GM12801 (cell line): ENCODE data around the gene DAPK2.

ENCODE experiments used
- CTCF ChIP-seq: IDR thresholded peaks from one replicate; pipeline ENCODE4 v1.5.1; 2011; ENCODE audit warnings: control low read depth; ENCODE audit not compliant: insufficient read length; ENCODE audit errors: extremely low read depth

Gene DAPK2

GRCh38 chr15:63998489-63998888 is 47.8 kb downstream of the DAPK2 start:
- TF ChIP-seq CTCF, result no peak

GRCh38 chr15:63997715-63998442 is 48.4 kb downstream of the DAPK2 start:
- no peak for TF ChIP-seq CTCF

- TF ChIP-seq CTCF, result no peak
Measured at GRCh38 chr15:63996794-63997357, 49.4 kb downstream of the DAPK2 start.

- TF ChIP-seq CTCF, result no peak
Measured at GRCh38 chr15:63995789-63996188, 50.5 kb downstream of the DAPK2 start.

GRCh38 chr15:63994073-63994600 is 52.1 kb downstream of the DAPK2 start:
- TF ChIP-seq CTCF, result no peak

- TF ChIP-seq CTCF, result no peak
Measured at GRCh38 chr15:63992300-63992699, 54.0 kb downstream of the DAPK2 start.

- TF ChIP-seq CTCF, result no peak
Measured at GRCh38 chr15:63991706-63992105, 54.6 kb downstream of the DAPK2 start.
